HPDE6-E6E7 (cell line): ENCODE data around the gene PIAS1.
"Not testable (repeated sequence)": the region's sequence is repeated elsewhere in the genome, so short reads cannot be mapped to it uniquely, and the experiment has no call there.

ENCODE experiments used
- DNase-seq: peaks from one replicate; pipeline ENCODE4 v3.0.0; 2011; ENCODE audit warnings: missing footprints; ENCODE audit errors: extremely low spot score

Gene PIAS1

DNA sequence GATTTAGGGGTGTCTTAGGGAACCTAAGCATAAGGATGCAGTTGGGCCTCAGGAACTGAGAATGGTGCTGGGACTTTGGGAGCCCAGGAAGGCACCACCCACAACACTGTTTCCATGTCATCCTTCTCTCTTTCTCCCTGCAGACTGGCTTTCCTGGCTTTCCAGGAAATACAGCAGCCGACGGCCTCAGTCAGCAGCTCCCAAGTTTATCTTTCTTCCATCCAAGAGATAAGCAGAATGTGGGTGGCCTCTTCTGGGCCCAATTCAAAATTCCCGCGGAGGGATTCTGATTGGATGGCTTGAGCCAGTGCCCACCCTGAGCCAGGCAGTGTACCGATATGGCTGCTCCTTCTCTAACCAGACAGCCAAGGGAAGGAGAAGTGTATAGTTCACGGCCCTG, 179.9 kb downstream of the PIAS1 start:
- DNase-seq = no peak

DNA sequence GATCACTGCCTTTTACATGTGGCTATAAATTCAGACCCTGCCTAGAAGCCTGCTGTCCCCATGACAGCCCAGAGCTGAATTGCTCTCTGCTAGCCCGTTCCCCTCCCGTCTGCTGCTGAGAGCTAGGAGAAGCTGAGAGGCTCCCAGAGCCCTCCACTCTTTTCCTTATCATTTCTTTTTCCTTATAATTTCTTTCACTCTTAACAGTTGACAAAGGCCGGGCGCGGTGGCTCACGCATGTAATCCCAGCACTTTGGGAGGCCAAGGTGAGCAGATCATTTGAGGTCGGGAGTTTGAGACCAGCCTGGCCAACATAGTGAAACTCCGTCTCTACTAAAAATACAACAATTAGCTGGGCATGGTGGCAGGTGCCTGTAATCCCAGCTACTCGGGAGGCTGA, 180.4 kb downstream of the PIAS1 start:
- not testable (repeated sequence) for DNase-seq

DNA sequence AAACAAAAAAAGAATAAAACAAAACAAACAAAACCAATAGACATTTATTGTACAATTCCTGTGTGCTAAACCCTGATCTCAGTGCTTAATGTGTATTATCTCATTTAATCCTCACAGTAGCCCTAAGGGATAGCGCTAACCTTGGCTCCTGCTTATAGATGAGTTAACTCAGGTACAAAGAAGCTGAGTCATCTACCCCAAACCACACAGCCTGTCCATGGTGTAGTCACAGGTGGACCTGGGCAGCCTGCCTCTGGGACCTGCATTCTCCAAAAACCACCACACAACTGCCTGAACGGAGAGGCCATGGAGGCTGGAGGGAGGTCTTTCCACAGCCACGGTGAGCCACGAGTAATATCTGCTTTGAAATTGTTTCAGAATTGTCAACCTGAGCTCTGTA, 180.9 kb downstream of the PIAS1 start:
- no peak for DNase-seq

DNA sequence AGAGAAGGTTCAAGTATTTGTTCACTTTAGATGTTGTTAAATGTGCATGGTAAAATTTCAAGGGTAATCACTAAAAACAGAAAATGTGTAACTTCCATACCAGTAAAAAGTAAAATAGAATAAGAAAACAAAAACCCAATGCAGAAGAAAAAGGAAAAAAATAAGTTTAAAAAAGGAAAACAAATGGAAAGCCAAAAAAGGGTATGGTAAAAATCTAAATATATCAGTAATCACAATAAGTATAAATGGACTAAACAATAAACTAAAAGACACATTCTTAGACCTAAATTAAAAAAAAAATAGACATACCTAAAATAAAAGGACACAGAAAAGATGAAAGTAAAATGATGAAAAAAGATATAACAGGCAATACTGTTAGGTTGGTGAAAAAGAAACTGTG, 184.9 kb downstream of the PIAS1 start:
- no peak for DNase-seq

DNA sequence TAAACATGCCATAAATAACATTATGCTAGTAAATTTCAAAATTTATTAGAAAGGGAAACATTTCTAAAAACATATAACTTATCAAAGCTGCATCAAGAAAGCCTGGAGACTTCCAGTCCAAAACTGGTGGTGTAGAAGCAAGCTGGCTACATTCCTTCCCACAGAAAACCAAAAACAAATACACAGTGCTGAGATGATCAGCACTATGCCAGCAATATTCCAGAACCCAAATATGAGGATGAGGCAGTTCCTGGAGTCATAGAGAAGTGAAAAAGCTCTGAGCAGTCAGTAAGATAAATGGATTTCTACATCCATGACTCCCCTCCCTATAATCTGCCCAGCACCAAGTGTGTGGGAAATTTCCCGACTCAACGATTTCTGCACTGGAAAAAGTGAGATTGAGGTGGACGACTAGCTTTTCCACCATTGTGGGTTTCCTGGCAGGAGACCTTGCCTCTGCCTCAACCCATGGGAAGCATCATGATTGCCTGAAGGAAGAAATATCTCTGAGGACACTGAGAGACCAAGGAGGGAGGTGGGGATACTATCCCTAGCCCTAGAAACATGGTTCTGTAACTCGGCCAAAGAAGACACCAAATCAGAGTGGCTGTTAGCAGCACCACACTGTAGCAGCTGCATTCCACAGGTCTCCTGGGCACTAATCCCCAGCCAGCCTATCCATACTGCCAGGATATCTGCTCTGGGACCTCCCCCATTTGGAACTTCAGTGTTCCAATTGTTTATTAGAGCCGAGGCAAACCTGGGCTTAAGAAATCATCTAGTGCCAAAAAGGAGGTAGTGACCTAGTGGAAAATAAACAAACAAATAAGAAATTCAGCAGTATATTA, 187.2 kb downstream of the PIAS1 start:
- DNase-seq = no peak
